Keratinocyte (primary cell): ENCODE results near the gene FAM237B. TPM values are rescaled to one million over a fixed set of nuclear protein-coding genes. Genes with fewer than 3 reads are reported as not detected.
"Not testable (repeated sequence)": the region's sequence is repeated elsewhere in the genome, so short reads cannot be mapped to it uniquely, and the experiment has no call there.

ENCODE experiments used
- DNase-seq: peaks from one replicate; pipeline ENCODE4 v3.0.0-alpha.2; 2011; ENCODE audit warnings: low read depth, missing footprints, low spot score
- FAIRE-seq: peaks from 2 replicates; lab custom pipeline; 2011; peaks lifted over from hg19 to GRCh38; lab: Jason Lieb, UNC
- H2AFZ ChIP-seq: 2 replicates; pipeline ENCODE4 v1.6.0; 2012; ENCODE audit warnings: low read length, control low read depth, inconsistent platforms; ENCODE audit not compliant: control insufficient read depth
- H3K27ac ChIP-seq: 2 replicates; pipeline ENCODE4 v1.5.1; 2011; ENCODE audit warnings: low read length; ENCODE audit not compliant: control insufficient read depth, insufficient read depth
- H3K27me3 ChIP-seq: 3 replicates; pipeline ENCODE4 v1.6.0; 2011; ENCODE audit warnings: low read length; ENCODE audit not compliant: control insufficient read depth, insufficient read depth; ENCODE audit errors: extremely low read depth
- H3K36me3 ChIP-seq, 2 experiments: 2 replicates in 1 of 2; 3 replicates in 1 of 2; pipeline ENCODE4 v1.5.1; 2011; ENCODE audit warnings: low read length in 2 of 2, mild to moderate bottlenecking in 1 of 2; ENCODE audit not compliant: control insufficient read depth in 2 of 2, insufficient read depth in 2 of 2; ENCODE audit errors: extremely low read depth in 1 of 2
- H3K4me1 ChIP-seq: 3 replicates; pipeline ENCODE4 v1.5.1; 2011; ENCODE audit warnings: low read length; ENCODE audit not compliant: control insufficient read depth, insufficient read depth; ENCODE audit errors: extremely low read depth
- H3K4me2 ChIP-seq: 3 replicates; pipeline ENCODE4 v1.6.0; 2011; ENCODE audit warnings: low read depth, low read length; ENCODE audit not compliant: control insufficient read depth, insufficient read depth; ENCODE audit errors: extremely low read depth
- H3K4me3 ChIP-seq, 3 experiments: fragments of 200-600 bp in 1 of 3; sonication (generic) in 1 of 3; 2 replicates in 2 of 3; 3 replicates in 1 of 3; pipeline ENCODE4 v1.5.1; 2011 to 2016; ENCODE audit warnings: low read length in 3 of 3, mild to moderate bottlenecking in 3 of 3, control low read depth in 2 of 3, inconsistent platforms in 1 of 3, low read depth in 1 of 3, mixed read lengths in 1 of 3, mixed run types in 1 of 3, moderate library complexity in 1 of 3; ENCODE audit not compliant: control insufficient read depth in 2 of 3, insufficient read depth in 2 of 3; ENCODE audit errors: extremely low read depth in 1 of 3
- H3K79me2 ChIP-seq: 2 replicates; pipeline ENCODE4 v1.6.0; 2012; ENCODE audit warnings: low read length; ENCODE audit not compliant: control insufficient read depth, insufficient read depth
- H3K9ac ChIP-seq: 3 replicates; pipeline ENCODE4 v1.6.0; 2011; ENCODE audit warnings: low read length; ENCODE audit not compliant: control insufficient read depth, insufficient read depth; ENCODE audit errors: extremely low read depth
- H3K9me1 ChIP-seq: 3 replicates; pipeline ENCODE4 v1.6.0; 2011; ENCODE audit warnings: low read length; ENCODE audit not compliant: control insufficient read depth, insufficient read depth; ENCODE audit errors: extremely low read depth
- H3K9me3 ChIP-seq: 2 replicates; pipeline ENCODE4 v1.5.1; 2012; ENCODE audit warnings: low read depth, low read length; ENCODE audit not compliant: control insufficient read depth
- H4K20me1 ChIP-seq: 3 replicates; pipeline ENCODE4 v1.6.0; 2011; ENCODE audit warnings: low read length; ENCODE audit not compliant: control insufficient read depth, insufficient read depth; ENCODE audit errors: extremely low read depth
- EZH2 ChIP-seq: IDR thresholded peaks from one replicate; pipeline ENCODE4 v1.6.1; 2012; ENCODE audit warnings: inconsistent platforms, mild to moderate bottlenecking, low read length, moderate library complexity
- dilution Hi-C: fragments of 300-500 bp; cut with MboI; formaldehyde crosslinking; loops from one replicate; pipeline ENCODE4 v1.7.0; 2020; ENCODE audit warnings: low sequenced_read_pairs; ENCODE audit not compliant: extremely low pct_ligation_motif_present
- polyA plus RNA-seq, 5 experiments: library from polyadenylated mRNA; depleted of rRNA in 3 of 5; stranded (reverse) in 3 of 5; stranded (forward) in 1 of 5; unstranded in 1 of 5; fragments of >200 nt; gene quantifications; 1 replicate in 1 of 5; 2 replicates in 3 of 5; 3 replicates in 1 of 5; pipeline versions ENCODE4 v1.2.1 to v1.2.3, GENCODE V29; 2011 to 2012; ENCODE audit warnings: missing spikeins in 2 of 5, low read depth in 1 of 5, low replicate concordance in 1 of 5
- TF ChIP-seq, protein P1 (sequence below), 3 experiments: IDR thresholded peaks in 1 of 3; conservative IDR thresholded peaks in 1 of 3; optimal IDR thresholded peaks in 1 of 3; 2 replicates in 2 of 3; 3 replicates in 1 of 3; pipeline versions ENCODE3 to v1.5.1; 2011; ENCODE audit warnings: low read length in 3 of 3, mild to moderate bottlenecking in 3 of 3, moderate library complexity in 2 of 3, control low read depth in 1 of 3, inconsistent platforms in 1 of 3; ENCODE audit not compliant: insufficient read depth in 2 of 3; ENCODE audit errors: extremely low read depth in 1 of 3

FAM237B gene
- polyA plus RNA-seq, 1 donor (not counting 4 experiments of a cell fraction or from before 2014, with no cell fraction given) = not detected

DNA sequence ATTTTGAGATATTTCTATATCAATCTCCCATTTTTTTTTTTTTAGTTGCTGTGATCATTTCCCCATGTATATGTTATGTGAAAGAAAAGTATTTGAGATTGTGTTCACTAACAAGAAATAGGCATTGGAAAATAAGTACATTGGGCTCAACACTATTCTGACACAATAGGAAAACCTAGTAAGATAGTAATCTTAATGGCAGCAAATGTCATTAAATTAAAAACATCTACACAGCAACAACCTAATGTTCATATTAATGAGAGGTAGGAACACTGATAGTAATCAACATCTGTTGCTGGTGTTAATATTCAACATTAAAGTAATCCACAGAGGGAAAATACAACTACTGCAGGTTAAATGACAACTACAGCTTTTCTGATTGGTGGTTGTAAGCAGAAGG is 23.9 kb upstream of the FAM237B start:
- Histone ChIP-seq H4K20me1 (no peaks in the 10 kb centered on the region), H3K79me2 (peaks cover 34% of the 10 kb centered on the region), H3K27ac (no peak overlapping the region), H3K9ac (no peak overlapping the region), H2AFZ (peak overlapping the region; percentile 74), H3K4me3 (no peak overlapping the region), H3K36me3 (peaks cover 0 to 3% of the 10 kb centered on the region in 2 experiments), H3K9me3 (no peaks in the 10 kb centered on the region), H3K27me3 (no peaks in the 10 kb centered on the region), H3K4me1 (peaks cover 6% of the 10 kb centered on the region), H3K4me2 (no peak overlapping the region), H3K9me1 (no peaks in the 10 kb centered on the region)
- no peak for DNase-seq
- dilution Hi-C loops = no loop called here
- FAIRE-seq = no peak
- TF ChIP-seq, protein P1, sequence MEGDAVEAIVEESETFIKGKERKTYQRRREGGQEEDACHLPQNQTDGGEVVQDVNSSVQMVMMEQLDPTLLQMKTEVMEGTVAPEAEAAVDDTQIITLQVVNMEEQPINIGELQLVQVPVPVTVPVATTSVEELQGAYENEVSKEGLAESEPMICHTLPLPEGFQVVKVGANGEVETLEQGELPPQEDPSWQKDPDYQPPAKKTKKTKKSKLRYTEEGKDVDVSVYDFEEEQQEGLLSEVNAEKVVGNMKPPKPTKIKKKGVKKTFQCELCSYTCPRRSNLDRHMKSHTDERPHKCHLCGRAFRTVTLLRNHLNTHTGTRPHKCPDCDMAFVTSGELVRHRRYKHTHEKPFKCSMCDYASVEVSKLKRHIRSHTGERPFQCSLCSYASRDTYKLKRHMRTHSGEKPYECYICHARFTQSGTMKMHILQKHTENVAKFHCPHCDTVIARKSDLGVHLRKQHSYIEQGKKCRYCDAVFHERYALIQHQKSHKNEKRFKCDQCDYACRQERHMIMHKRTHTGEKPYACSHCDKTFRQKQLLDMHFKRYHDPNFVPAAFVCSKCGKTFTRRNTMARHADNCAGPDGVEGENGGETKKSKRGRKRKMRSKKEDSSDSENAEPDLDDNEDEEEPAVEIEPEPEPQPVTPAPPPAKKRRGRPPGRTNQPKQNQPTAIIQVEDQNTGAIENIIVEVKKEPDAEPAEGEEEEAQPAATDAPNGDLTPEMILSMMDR (optimal IDR thresholded peaks at IDR 0.05 in 1 of 3, IDR thresholded peaks at IDR 0.05 in 1 of 3, conservative IDR thresholded peaks at IDR 0.05 in 1 of 3; ENCODE audit: extremely low read depth in 1 of 3, insufficient read depth in 2 of 3, low read length in 3 of 3) = no peak
- no peak for TF ChIP-seq EZH2

DNA sequence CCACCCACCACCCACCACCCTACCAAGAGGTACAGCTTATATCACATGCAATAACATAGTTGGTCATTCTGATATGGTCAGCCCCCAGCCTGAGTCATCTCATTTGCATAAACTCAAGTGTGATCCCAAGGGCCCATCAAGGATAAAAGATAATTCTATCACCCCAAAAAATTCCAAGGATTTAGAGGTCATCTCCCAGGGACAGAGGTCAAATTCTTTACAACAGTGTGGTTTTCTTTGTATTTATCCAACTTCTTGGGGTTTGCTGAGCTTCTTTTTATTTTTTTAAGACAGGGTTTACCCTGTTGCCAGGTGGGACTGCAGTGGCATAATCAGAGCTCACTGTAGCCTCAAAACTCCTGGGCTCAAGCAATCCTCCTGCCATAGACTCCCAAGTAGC is 16.0 kb upstream of the FAM237B start:
- no peaks in the 10 kb centered on the region for H3K9me1 ChIP-seq
- no peak overlapping the region for H2AFZ ChIP-seq
- H3K4me3 ChIP-seq = no peak overlapping the region
- H3K9ac ChIP-seq = no peak overlapping the region
- TF ChIP-seq EZH2 = no peak
- TF ChIP-seq, protein P1 (optimal IDR thresholded peaks at IDR 0.05 in 1 of 3, IDR thresholded peaks at IDR 0.05 in 1 of 3, conservative IDR thresholded peaks at IDR 0.05 in 1 of 3; ENCODE audit: extremely low read depth in 1 of 3, insufficient read depth in 2 of 3, low read length in 3 of 3) = no peak
- no peaks in the 10 kb centered on the region for H3K36me3 ChIP-seq
- DNase-seq = no peak
- no peaks in the 10 kb centered on the region for H3K79me2 ChIP-seq
- dilution Hi-C loops = no loop called here
- no peak overlapping the region for H3K4me2 ChIP-seq
- no peak overlapping the region for H3K27ac ChIP-seq
- no peak for FAIRE-seq
- H3K9me3 ChIP-seq = no peaks in the 10 kb centered on the region
- no peaks in the 10 kb centered on the region for H3K27me3 ChIP-seq
- H4K20me1 ChIP-seq = no peaks in the 10 kb centered on the region
- H3K4me1 ChIP-seq = no peaks in the 10 kb centered on the region

DNA sequence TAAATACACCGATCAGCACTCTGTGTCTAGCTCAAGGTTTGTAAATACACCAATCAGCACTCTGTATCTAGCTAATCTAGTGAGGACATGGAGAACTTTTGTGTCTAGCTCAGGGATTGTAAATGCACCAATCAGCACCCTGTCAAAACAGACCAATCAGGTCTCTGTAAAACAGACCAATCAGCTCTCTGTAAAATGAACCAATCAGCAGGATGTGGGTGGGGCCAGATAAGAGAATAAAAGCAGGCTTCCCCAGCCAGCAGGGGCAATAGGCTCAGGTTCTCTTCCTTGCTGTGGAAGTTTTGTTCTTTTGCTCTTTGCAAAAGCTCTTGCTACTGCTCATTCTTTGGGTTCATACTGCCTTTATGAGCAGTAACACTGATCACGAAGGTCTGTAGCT is 13.8 kb upstream of the FAM237B start:
- H3K36me3 ChIP-seq, H3K4me1 ChIP-seq, H3K27me3 ChIP-seq, H3K9me1 ChIP-seq, H3K79me2 ChIP-seq, H3K9ac ChIP-seq, dilution Hi-C loops, H3K4me2 ChIP-seq, H2AFZ ChIP-seq, H3K9me3 ChIP-seq, FAIRE-seq, H4K20me1 ChIP-seq, DNase-seq, H3K27ac ChIP-seq, H3K4me3 ChIP-seq: not testable (repeated sequence)
